GM12878 (cell line): ENCODE measurements around the gene SIDT2. TPM values are rescaled to one million over a fixed set of nuclear protein-coding genes. Genes with fewer than 3 reads are reported as not detected.

Source experiments
- ATAC-seq: fragments of 200-7000 bp; cut with Tn5 transposase; 3 replicates; pipeline ENCODE4 v1.9.1; 2020; ENCODE audit warnings: mild to moderate bottlenecking, moderate library complexity
- BruUV-seq: library from RNA; stranded (reverse); fragments of 400-500 nt; replicated peaks from 2 replicates; lab custom pipeline; 2021; lab: Mats Ljungman, UMichigan
- CTCF ChIA-PET: fragments of 300-600 bp; sonication (Branson Sonifier 250); formaldehyde crosslinking; extraction: SDS; loops from one replicate; lab custom pipeline; 2021; ENCODE audit warnings: inconsistent platforms; lab: Yijun Ruan, JAX
- POLR2A ChIA-PET: fragments of 350-600 bp; formaldehyde crosslinking; extraction: SDS; loops from one replicate; lab custom pipeline; 2021; ENCODE audit warnings: inconsistent platforms; lab: Charles Lee
- RAD21 ChIA-PET: fragments of 300-600 bp; sonication (Branson Sonifier 250); formaldehyde crosslinking; loops from one replicate; lab custom pipeline; 2023; ENCODE audit warnings: antibody characterized with exemption; ENCODE audit not compliant: unreplicated experiment; lab: Charles Lee
- SMC1A ChIA-PET: fragments of 300-600 bp; sonication (Branson Sonifier 250); formaldehyde crosslinking; loops from one replicate; lab custom pipeline; 2023; ENCODE audit not compliant: unreplicated experiment, uncharacterized antibody; lab: Charles Lee
- DNase-seq: peaks from one replicate; pipeline ENCODE4 v3.0.0-alpha.2; 2011; ENCODE audit warnings: low read depth, low spot score
- FAIRE-seq: peaks from 3 replicates; lab custom pipeline; 2011; peaks lifted over from hg19 to GRCh38; lab: Jason Lieb, UNC
- H2AFZ ChIP-seq: 2 replicates; pipeline ENCODE4 v1.6.0; 2011; ENCODE audit warnings: low read depth, low read length, control low read depth; ENCODE audit not compliant: control insufficient read depth
- H3K27ac ChIP-seq: 2 replicates; pipeline ENCODE4 v1.5.1; 2011; ENCODE audit warnings: control low read depth; ENCODE audit not compliant: control insufficient read depth, insufficient read depth
- H3K27me3 ChIP-seq, 2 experiments: replicated peaks in 1 of 2; 2 replicates each; pipeline versions ENCODE4 v1.6.0 to v1.6.1; 2011; ENCODE audit warnings: low read length in 1 of 2; ENCODE audit not compliant: control insufficient read depth in 2 of 2, insufficient read depth in 2 of 2
- H3K36me3 ChIP-seq, 2 experiments: 2 replicates each; pipeline ENCODE4 v1.5.1; 2011; ENCODE audit warnings: low read length in 1 of 2; ENCODE audit not compliant: control insufficient read depth in 2 of 2, insufficient read depth in 2 of 2
- H3K4me1 ChIP-seq: 2 replicates; pipeline ENCODE4 v1.6.1; 2011; ENCODE audit warnings: mild to moderate bottlenecking, low read length, moderate library complexity, mixed read lengths; ENCODE audit not compliant: control insufficient read depth, insufficient read depth
- H3K4me2 ChIP-seq: 2 replicates; pipeline ENCODE4 v1.6.0; 2011; ENCODE audit warnings: control low read depth; ENCODE audit not compliant: control insufficient read depth, insufficient read depth
- H3K4me3 ChIP-seq: fragments of 200-600 bp; sonication (generic); 2 replicates; pipeline ENCODE4 v1.5.1; 2016
- H3K79me2 ChIP-seq: 2 replicates; pipeline ENCODE4 v1.6.0; 2011; ENCODE audit warnings: low read length; ENCODE audit not compliant: control insufficient read depth, insufficient read depth
- H3K9ac ChIP-seq: 2 replicates; pipeline ENCODE4 v1.8.0; 2011; ENCODE audit warnings: low read length, control low read depth, mixed read lengths; ENCODE audit not compliant: control insufficient read depth, insufficient read depth
- H3K9me3 ChIP-seq: replicated peaks from 3 replicates; pipeline ENCODE4 v1.5.1; 2011; ENCODE audit warnings: mild to moderate bottlenecking, low read length; ENCODE audit not compliant: control insufficient read depth, insufficient read depth
- H4K20me1 ChIP-seq: 2 replicates; pipeline ENCODE4 v1.6.0; 2011; ENCODE audit not compliant: control insufficient read depth, insufficient read depth
- ATF2 ChIP-seq: IDR thresholded peaks from 2 replicates; pipeline ENCODE4 v1.6.1; 2012; ENCODE audit warnings: low read length, inconsistent platforms
- EGR1 ChIP-seq, 2 experiments: IDR thresholded peaks; 1 replicate in 1 of 2; 2 replicates in 1 of 2; pipeline ENCODE4 v1.6.1; 2011 to 2012; ENCODE audit warnings: low read depth in 2 of 2, low read length in 2 of 2, borderline replicate concordance in 1 of 2, mild to moderate bottlenecking in 1 of 2, moderate library complexity in 1 of 2
- EZH2 ChIP-seq: IDR thresholded peaks from 2 replicates; pipeline ENCODE4 v1.6.1; 2012; ENCODE audit warnings: low read depth, mild to moderate bottlenecking, control low read depth, inconsistent platforms, low read length, borderline replicate concordance; ENCODE audit not compliant: control insufficient read depth
- HDGF ChIP-seq: fragments of 450-650 bp; IDR thresholded peaks from 2 replicates; pipeline ENCODE4 v1.6.1; 2016; ENCODE audit warnings: antibody characterized with exemption
- MLLT1 ChIP-seq: fragments of 450-650 bp; IDR thresholded peaks from 2 replicates; pipeline ENCODE4 v1.6.1; 2016; ENCODE audit warnings: mild to moderate bottlenecking
- NFXL1 ChIP-seq: fragments of 450-650 bp; IDR thresholded peaks from 2 replicates; pipeline ENCODE4 v1.6.1; 2017; ENCODE audit warnings: antibody characterized with exemption, mild to moderate bottlenecking, borderline replicate concordance
- NFYB ChIP-seq: IDR thresholded peaks from 2 replicates; pipeline ENCODE4 v1.6.1; 2011; ENCODE audit warnings: low read depth, mild to moderate bottlenecking, low read length, improper control_type of control experiment, moderate library complexity; ENCODE audit not compliant: insufficient read depth
- PML ChIP-seq: IDR thresholded peaks from 2 replicates; pipeline ENCODE4 v1.6.1; 2012; ENCODE audit warnings: low read length, inconsistent platforms
- POLR2AphosphoS5 ChIP-seq: IDR thresholded peaks from 2 replicates; pipeline ENCODE4 v1.6.1; 2011; ENCODE audit warnings: mild to moderate bottlenecking, low read length, inconsistent platforms
- SREBF1 ChIP-seq: IDR thresholded peaks from 2 replicates; pipeline ENCODE4 v1.6.1; 2012; ENCODE audit warnings: mild to moderate bottlenecking, low read length
- SREBF2 ChIP-seq: IDR thresholded peaks from 2 replicates; pipeline ENCODE4 v1.6.1; 2012; ENCODE audit warnings: mild to moderate bottlenecking, low read length
- SUPT20H ChIP-seq: IDR thresholded peaks from 2 replicates; pipeline ENCODE4 v1.6.1; 2011; ENCODE audit warnings: low read depth, mild to moderate bottlenecking, low read length, moderate library complexity, borderline replicate concordance; ENCODE audit not compliant: control insufficient read depth
- SUZ12 ChIP-seq: fragments of 200-600 bp; sonication (generic); IDR thresholded peaks from one replicate; pipeline ENCODE4 v1.6.1; 2018; ENCODE audit warnings: antibody characterized with exemption, mild to moderate bottlenecking; ENCODE audit not compliant: unreplicated experiment
- ZBTB40 ChIP-seq: fragments of 450-650 bp; IDR thresholded peaks from 2 replicates; pipeline ENCODE4 v1.6.1; 2016; ENCODE audit warnings: mild to moderate bottlenecking, moderate library complexity, borderline replicate concordance
- WGBS: methylation state at CpG from one replicate; pipeline ENCODE4 v1.1.6; 2016; ENCODE audit warnings: low lambda C conversion rate; ENCODE audit not compliant: insufficient replicate concordance, insufficient coverage; ENCODE audit errors: missing lambda C conversion rate; 5-methylcytosine and 5-hydroxymethylcytosine counted together
- in situ Hi-C: fragments of 300-500 bp; cut with MboI; formaldehyde crosslinking; loops from 9 replicates; pipeline ENCODE4 v1.14.3; 2018; ENCODE audit warnings: mixed read lengths
- intact Hi-C: fragments of 100-400 bp; cut with micrococcal nuclease; formaldehyde crosslinking; loops from one replicate; pipeline ENCODE4 v1.14.2; 2022; ENCODE audit not compliant: unreplicated experiment
- polyA plus RNA-seq, 11 experiments: library from polyadenylated mRNA; depleted of rRNA in 4 of 11; unstranded in 6 of 11; stranded (reverse) in 5 of 11; fragments of >200 nt; fragmentation: Nextera tagmentation in 4 of 11; fragmentation: Illumina TruSeq in 1 of 11; extraction: Ambion mirVana in 4 of 11; extraction: Trizol in 1 of 11; gene quantifications; 1 replicate in 1 of 11; 2 replicates in 10 of 11; pipeline versions ENCODE4 v1.2.1 to v1.2.3, GENCODE V29; 2011 to 2016; ENCODE audit warnings: inconsistent platforms in 2 of 11, missing spikeins in 2 of 11, low read depth in 1 of 11
- total RNA-seq, 4 experiments: library from RNA; depleted of rRNA in 3 of 4; stranded (reverse); fragments of >200 nt in 3 of 4; fragmentation: Illumina TruSeq in 1 of 4; extraction: Trizol in 1 of 4; gene quantifications; 2 replicates each; pipeline versions ENCODE4 v1.2.1 to v1.2.3, GENCODE V29; 2013 to 2021

The SIDT2 gene
- total and polyA plus RNA-seq, 10 of the 15 experiments (the other 5 are each of a cell fraction or from before 2014, with no cell fraction given), result 4.9 to 23.9 (median 10.3) TPM

DNA sequence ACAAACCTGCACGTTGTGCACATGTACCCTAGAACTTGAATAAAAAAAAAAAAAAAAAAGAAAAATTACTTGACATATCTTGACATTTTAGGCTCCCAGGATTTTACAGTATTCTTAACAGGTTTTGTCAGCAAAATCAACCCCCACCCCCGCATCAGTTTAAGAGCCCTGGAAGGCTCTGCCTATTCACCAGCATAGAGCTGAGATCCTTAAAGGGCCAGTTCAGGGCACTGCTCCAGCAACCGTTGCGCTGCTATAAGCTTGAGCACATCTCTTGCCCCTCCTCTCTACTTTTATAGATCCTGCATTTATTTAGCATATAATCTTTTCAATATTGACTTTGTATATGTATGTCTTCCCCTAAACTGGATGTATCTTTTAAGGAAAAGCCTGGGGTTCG lies 35.2 kb upstream of the SIDT2 start:
- SMC1A ChIA-PET, result interaction anchor here (0.8 to 5.9 kb wide), 4 partner anchors 16 to 411 kb away, joined by 3 to 67 read pairs (median 5); partner anchors contain the start of genes PCSK7 and SIDT2
- BruUV-seq, result TSS peak; percentile 89

More for the DNA sequence above, 35.2 kb upstream of the SIDT2 start:
- no peak for DNase-seq
- Histone ChIP-seq H3K27ac (peak overlapping the region; percentile 80; the same call in 1 of the 2 replicates), H4K20me1 (peaks cover 6% of the 10 kb centered on the region; the same call in 1 of the 2 replicates), H3K36me3 (peaks cover 1 to 3% of the 10 kb centered on the region in 2 experiments; a peak in 3 of 4 replicates), H3K4me3 (peak overlapping the region; percentile 92), H3K4me2 (peak overlapping the region; percentile 89), H3K4me1 (peaks cover 7% of the 10 kb centered on the region), H3K79me2 (peaks cover 42% of the 10 kb centered on the region), H3K9me3 (no peaks in the 10 kb centered on the region), H3K27me3 (no peaks in the 10 kb centered on the region), H2AFZ (peak overlapping the region; percentile 89), H3K9ac (peak overlapping the region; percentile 95)
- WGBS, result 26% methylated on average over 4 of the region's 5 CpGs
- ChIA-PET CTCF (interaction anchor here (0.6 to 6.6 kb wide), 6 partner anchors 37 to 1941 kb away, joined by 3 to 93 read pairs (median 4); partner anchors contain the start of genes HMBS, PCSK7 and SIDT2), RAD21 (interaction anchor here (1.2 to 4.6 kb wide), 3 partner anchors 36 to 370 kb away, joined by 3 to 65 read pairs (median 12); partner anchors contain the start of gene SIDT2), POLR2A (interaction anchor here (0.7 to 3.6 kb wide), 5 partner anchors 13 to 289 kb away, joined by 3 to 42 read pairs (median 7); partner anchors contain the start of gene SIDT2)
- intact Hi-C loops (no loop called here), in situ Hi-C loops (no loop called here)
- FAIRE-seq, result no peak
- TF ChIP-seq POLR2AphosphoS5 (no peak), ATF2 (no peak), PML (no peak), NFXL1 (no peak), MLLT1 (0 out of 2 replicates have a peak, but pooled peaks have one; percentile 47), SUZ12 (no peak), SREBF2 (no peak), SUPT20H (no peak), SREBF1 (no peak), NFYB (no peak), EZH2 (no peak), HDGF (no peak), ZBTB40 (no peak), EGR1 (IDR thresholded peaks at IDR 0.05; ENCODE audit: borderline replicate concordance in 1 of 2, low read depth in 2 of 2, low read length in 2 of 2) (peak in 1 of 2 experiments; percentile 59; a peak in 2 of 3 replicates)
- ATAC-seq, result peak; percentile 24; the same call in 2 of the 3 replicates
